WTC11 (cell line): Measurements from ENCODE around the gene PI4KA.

Experiments
- CTCF ChIP-seq: fragments of 200-600 bp; IDR thresholded peaks from 2 replicates; pipeline ENCODE4 v1.8.0; 2022; ENCODE audit warnings: antibody characterized with exemption
- FOXP4 ChIP-seq: sonication (generic); formaldehyde crosslinking; IDR thresholded peaks from 2 replicates; pipeline ENCODE4 v1.8.0; 2022; ENCODE audit warnings: mild to moderate bottlenecking, missing genetic modification reagents
- PREB ChIP-seq: sonication (generic); formaldehyde crosslinking; IDR thresholded peaks from 2 replicates; pipeline ENCODE4 v1.8.1; 2022; ENCODE audit warnings: mild to moderate bottlenecking, missing genetic modification reagents, moderate library complexity, borderline replicate concordance
- ZBTB21 ChIP-seq: sonication (generic); formaldehyde crosslinking; IDR thresholded peaks from 2 replicates; pipeline ENCODE4 v1.8.1; 2023; ENCODE audit warnings: mild to moderate bottlenecking, missing genetic modification reagents, borderline replicate concordance
- ZNF138 ChIP-seq: sonication (generic); formaldehyde crosslinking; conservative IDR thresholded peaks from 2 replicates; pipeline ENCODE4 v1.8.1; 2022; ENCODE audit warnings: mild to moderate bottlenecking, moderate library complexity, missing genetic modification reagents
- ZNF232 ChIP-seq: sonication (generic); formaldehyde crosslinking; IDR thresholded peaks from 2 replicates; pipeline ENCODE4 v1.8.0; 2022; ENCODE audit warnings: mild to moderate bottlenecking, missing genetic modification reagents
- ZNF416 ChIP-seq: fragments of 250-450 bp; sonication (Bioruptor Pico); IDR thresholded peaks from 2 replicates; pipeline ENCODE4 v1.9.0; 2021; ENCODE audit warnings: mild to moderate bottlenecking, inconsistent platforms
- TF ChIP-seq, protein P1 (sequence below): sonication (generic); formaldehyde crosslinking; IDR thresholded peaks from 2 replicates; pipeline ENCODE4 v1.8.1; 2022; ENCODE audit warnings: missing genetic modification reagents, borderline replicate concordance
- TF ChIP-seq, protein P2 (sequence below): sonication (generic); formaldehyde crosslinking; IDR thresholded peaks from 2 replicates; pipeline ENCODE4 v1.8.1; 2022; ENCODE audit warnings: low read depth, mild to moderate bottlenecking, moderate library complexity, missing genetic modification reagents, borderline replicate concordance
- TF ChIP-seq, protein P3 (sequence below): sonication (generic); formaldehyde crosslinking; IDR thresholded peaks from 2 replicates; pipeline ENCODE4 v1.8.1; 2023; ENCODE audit warnings: mild to moderate bottlenecking, missing genetic modification reagents, moderate library complexity

- TF ChIP-seq CTCF = no peak
- TF ChIP-seq ZNF232 (CRISPR knock-in tag) = no peak
- TF ChIP-seq ZNF138 = no peak
- TF ChIP-seq, protein P1, sequence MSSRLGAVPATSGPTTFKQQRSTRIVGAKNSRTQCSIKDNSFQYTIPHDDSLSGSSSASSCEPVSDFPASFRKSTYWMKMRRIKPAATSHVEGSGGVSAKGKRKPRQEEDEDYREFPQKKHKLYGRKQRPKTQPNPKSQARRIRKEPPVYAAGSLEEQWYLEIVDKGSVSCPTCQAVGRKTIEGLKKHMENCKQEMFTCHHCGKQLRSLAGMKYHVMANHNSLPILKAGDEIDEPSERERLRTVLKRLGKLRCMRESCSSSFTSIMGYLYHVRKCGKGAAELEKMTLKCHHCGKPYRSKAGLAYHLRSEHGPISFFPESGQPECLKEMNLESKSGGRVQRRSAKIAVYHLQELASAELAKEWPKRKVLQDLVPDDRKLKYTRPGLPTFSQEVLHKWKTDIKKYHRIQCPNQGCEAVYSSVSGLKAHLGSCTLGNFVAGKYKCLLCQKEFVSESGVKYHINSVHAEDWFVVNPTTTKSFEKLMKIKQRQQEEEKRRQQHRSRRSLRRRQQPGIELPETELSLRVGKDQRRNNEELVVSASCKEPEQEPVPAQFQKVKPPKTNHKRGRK = no peak
- TF ChIP-seq, protein P2, sequence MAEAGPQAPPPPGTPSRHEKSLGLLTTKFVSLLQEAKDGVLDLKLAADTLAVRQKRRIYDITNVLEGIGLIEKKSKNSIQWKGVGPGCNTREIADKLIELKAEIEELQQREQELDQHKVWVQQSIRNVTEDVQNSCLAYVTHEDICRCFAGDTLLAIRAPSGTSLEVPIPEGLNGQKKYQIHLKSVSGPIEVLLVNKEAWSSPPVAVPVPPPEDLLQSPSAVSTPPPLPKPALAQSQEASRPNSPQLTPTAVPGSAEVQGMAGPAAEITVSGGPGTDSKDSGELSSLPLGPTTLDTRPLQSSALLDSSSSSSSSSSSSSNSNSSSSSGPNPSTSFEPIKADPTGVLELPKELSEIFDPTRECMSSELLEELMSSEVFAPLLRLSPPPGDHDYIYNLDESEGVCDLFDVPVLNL (CRISPR knock-in tag) = no peak
- TF ChIP-seq FOXP4 (CRISPR knock-in tag) = no peak
- TF ChIP-seq, protein P3, sequence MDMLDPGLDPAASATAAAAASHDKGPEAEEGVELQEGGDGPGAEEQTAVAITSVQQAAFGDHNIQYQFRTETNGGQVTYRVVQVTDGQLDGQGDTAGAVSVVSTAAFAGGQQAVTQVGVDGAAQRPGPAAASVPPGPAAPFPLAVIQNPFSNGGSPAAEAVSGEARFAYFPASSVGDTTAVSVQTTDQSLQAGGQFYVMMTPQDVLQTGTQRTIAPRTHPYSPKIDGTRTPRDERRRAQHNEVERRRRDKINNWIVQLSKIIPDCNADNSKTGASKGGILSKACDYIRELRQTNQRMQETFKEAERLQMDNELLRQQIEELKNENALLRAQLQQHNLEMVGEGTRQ (CRISPR knock-in tag) = no peak
- TF ChIP-seq ZNF416 (CRISPR knock-in tag) = no peak
- TF ChIP-seq PREB (CRISPR knock-in tag) = no peak
- no peak for TF ChIP-seq ZBTB21
These were observed 41.3 kb upstream of the PI4KA start for GRCh38 chr22:20899827-20900423.
